ENCODE data around the gene ANO8.

Gene ANO8

GRCh38 chr19:17341386-17341785, 6.7 kb upstream of the ANO8 start:
- Histone ChIP-seq H3K9me3 (ENCODE audit: control insufficient read depth, low read length) (no peaks in the 10 kb centered on the region), H3K4me3 (ENCODE audit: low read length) (no peak overlapping the region), H3K4me1 (ENCODE audit: control insufficient read depth, insufficient read depth, low read length) (peaks cover 10% of the 10 kb centered on the region), H3K36me3 (ENCODE audit: control insufficient read depth, insufficient read depth, low read length, severe bottlenecking) (peaks cover 4% of the 10 kb centered on the region), H3K9ac (ENCODE audit: low read length) (no peak overlapping the region), H3K27me3 (replicated peaks; ENCODE audit: control insufficient read depth, insufficient read depth, low read length) (no peaks in the 10 kb centered on the region)
- no peak for DNase-seq (ENCODE audit: low read depth)

GRCh38 chr19:17340871-17341357, 6.3 kb upstream of the ANO8 start:
- Histone ChIP-seq H3K36me3 (ENCODE audit: control insufficient read depth, insufficient read depth, low read length, severe bottlenecking) (peaks cover 4% of the 10 kb centered on the region), H3K9me3 (ENCODE audit: control insufficient read depth, low read length) (no peaks in the 10 kb centered on the region)

GRCh38 chr19:17340302-17340870, 5.7 kb upstream of the ANO8 start:
- H3K9ac ChIP-seq (ENCODE audit: low read length): no peak overlapping the region
- H3K9me3 ChIP-seq (ENCODE audit: control insufficient read depth, low read length): no peaks in the 10 kb centered on the region
- peaks cover 4% of the 10 kb centered on the region for H3K36me3 ChIP-seq (ENCODE audit: control insufficient read depth, insufficient read depth, low read length, severe bottlenecking)
- H3K4me1 ChIP-seq (ENCODE audit: control insufficient read depth, insufficient read depth, low read length): peaks cover 10% of the 10 kb centered on the region
- no peak overlapping the region for H3K4me3 ChIP-seq (ENCODE audit: low read length)
- DNase-seq (ENCODE audit: low read depth): no peak
- H3K27me3 ChIP-seq (replicated peaks; ENCODE audit: control insufficient read depth, insufficient read depth, low read length): no peaks in the 10 kb centered on the region

More at GRCh38 chr19:17340871-17341357, 6.3 kb upstream of the ANO8 start:
- H3K4me3 ChIP-seq (ENCODE audit: low read length): no peak overlapping the region
- H3K27me3 ChIP-seq (replicated peaks; ENCODE audit: control insufficient read depth, insufficient read depth, low read length): no peaks in the 10 kb centered on the region
- peaks cover 10% of the 10 kb centered on the region for H3K4me1 ChIP-seq (ENCODE audit: control insufficient read depth, insufficient read depth, low read length)
- H3K9ac ChIP-seq (ENCODE audit: low read length): no peak overlapping the region
- no peak for DNase-seq (ENCODE audit: low read depth)

- H3K9me3 ChIP-seq (ENCODE audit: control insufficient read depth, low read length): no peaks in the 10 kb centered on the region
- DNase-seq (ENCODE audit: low read depth): no peak
- H3K9ac ChIP-seq (ENCODE audit: low read length): no peak overlapping the region
- H3K4me1 ChIP-seq (ENCODE audit: control insufficient read depth, insufficient read depth, low read length): peaks cover 16% of the 10 kb centered on the region
- H3K27me3 ChIP-seq (replicated peaks; ENCODE audit: control insufficient read depth, insufficient read depth, low read length): no peaks in the 10 kb centered on the region
- no peak overlapping the region for H3K4me3 ChIP-seq (ENCODE audit: low read length)
- H3K36me3 ChIP-seq (ENCODE audit: control insufficient read depth, insufficient read depth, low read length, severe bottlenecking): peaks cover 4% of the 10 kb centered on the region
These were observed 4.6 kb upstream of the ANO8 start for GRCh38 chr19:17339088-17339741.

GRCh38 chr19:17338433-17339078, 3.9 kb upstream of the ANO8 start:
- no peak for DNase-seq (ENCODE audit: low read depth)
- Histone ChIP-seq H3K9ac (ENCODE audit: low read length) (peak overlapping the region; percentile 94), H3K4me1 (ENCODE audit: control insufficient read depth, insufficient read depth, low read length) (peaks cover 16% of the 10 kb centered on the region), H3K36me3 (ENCODE audit: control insufficient read depth, insufficient read depth, low read length, severe bottlenecking) (peaks cover 4% of the 10 kb centered on the region), H3K27me3 (replicated peaks; ENCODE audit: control insufficient read depth, insufficient read depth, low read length) (no peaks in the 10 kb centered on the region), H3K9me3 (ENCODE audit: control insufficient read depth, low read length) (no peaks in the 10 kb centered on the region), H3K4me3 (ENCODE audit: low read length) (peak overlapping the region; percentile 97)

- Histone ChIP-seq H3K36me3 (ENCODE audit: control insufficient read depth, insufficient read depth, low read length, severe bottlenecking) (peaks cover 4% of the 10 kb centered on the region), H3K9ac (ENCODE audit: low read length) (peak overlapping the region; percentile 94), H3K4me3 (ENCODE audit: low read length) (peak overlapping the region; percentile 97), H3K9me3 (ENCODE audit: control insufficient read depth, low read length) (no peaks in the 10 kb centered on the region), H3K27me3 (replicated peaks; ENCODE audit: control insufficient read depth, insufficient read depth, low read length) (no peaks in the 10 kb centered on the region), H3K4me1 (ENCODE audit: control insufficient read depth, insufficient read depth, low read length) (peaks cover 16% of the 10 kb centered on the region)
- peak; percentile 40 for DNase-seq (ENCODE audit: low read depth)
These were observed 3.2 kb upstream of the ANO8 start for GRCh38 chr19:17337675-17338432.

GRCh38 chr19:17336872-17337674, 2.4 kb upstream of the ANO8 start, which contains the start of gene GTPBP3:
GTPBP3 (plus strand) TSS chr19:17337553; CDS start chr19:17337612, 59 bp downstream.
- Histone ChIP-seq H3K27me3 (replicated peaks; ENCODE audit: control insufficient read depth, insufficient read depth, low read length) (no peaks in the 10 kb centered on the region), H3K4me3 (ENCODE audit: low read length) (peak within 1 kb of the TSS; percentile 97), H3K36me3 (ENCODE audit: control insufficient read depth, insufficient read depth, low read length, severe bottlenecking) (peaks cover 4% of the 10 kb centered on the region), H3K9me3 (ENCODE audit: control insufficient read depth, low read length) (no peaks in the 10 kb centered on the region), H3K4me1 (ENCODE audit: control insufficient read depth, insufficient read depth, low read length) (peaks cover 16% of the 10 kb centered on the region), H3K9ac (ENCODE audit: low read length) (peak within 1 kb of the TSS; percentile 94)
- peak; percentile 99 for DNase-seq (ENCODE audit: low read depth)

- Histone ChIP-seq H3K9ac (ENCODE audit: low read length) (peak overlapping the region; percentile 89), H3K9me3 (ENCODE audit: control insufficient read depth, low read length) (no peaks in the 10 kb centered on the region), H3K4me3 (ENCODE audit: low read length) (peak overlapping the region; percentile 88), H3K4me1 (ENCODE audit: control insufficient read depth, insufficient read depth, low read length) (peaks cover 16% of the 10 kb centered on the region), H3K27me3 (replicated peaks; ENCODE audit: control insufficient read depth, insufficient read depth, low read length) (no peaks in the 10 kb centered on the region), H3K36me3 (ENCODE audit: control insufficient read depth, insufficient read depth, low read length, severe bottlenecking) (no peaks in the 10 kb centered on the region)
- no peak for DNase-seq (ENCODE audit: low read depth)
These were observed 920 bp upstream of the ANO8 start for GRCh38 chr19:17335575-17335974.

GRCh38 chr19:17333611-17334413, 843 bp downstream of the ANO8 start:
- Histone ChIP-seq H3K4me1 (ENCODE audit: control insufficient read depth, insufficient read depth, low read length) (peaks cover 16% of the 10 kb centered on the region), H3K36me3 (ENCODE audit: control insufficient read depth, insufficient read depth, low read length, severe bottlenecking) (no peaks in the 10 kb centered on the region), H3K27me3 (replicated peaks; ENCODE audit: control insufficient read depth, insufficient read depth, low read length) (no peaks in the 10 kb centered on the region), H3K4me3 (ENCODE audit: low read length) (peak overlapping the region; percentile 88), H3K9ac (ENCODE audit: low read length) (peak overlapping the region; percentile 89), H3K9me3 (ENCODE audit: control insufficient read depth, low read length) (no peaks in the 10 kb centered on the region)
- DNase-seq (ENCODE audit: low read depth): peak; percentile 65
